ENCODE measurements around the gene SLC39A11.

SLC39A11 gene

GRCh38 chr17:72677714-72678390 lies 414.6 kb downstream of the SLC39A11 start:
- in situ Hi-C loops (cut with HindIII; ENCODE audit: low sequenced_read_pairs), result loop anchor here (5.0 kb wide), 3 partner anchors 34 to 76 kb away; no protein-coding TSS in a partner anchor

GRCh38 chr17:72677108-72677507 lies 415.4 kb downstream of the SLC39A11 start:
- in situ Hi-C loops (cut with HindIII; ENCODE audit: low sequenced_read_pairs), result loop anchor here (5.0 kb wide), 3 partner anchors 35 to 75 kb away; no protein-coding TSS in a partner anchor

- in situ Hi-C loops (cut with HindIII; ENCODE audit: low sequenced_read_pairs), result no loop called here
Measured at GRCh38 chr17:72672729-72673128, 419.8 kb downstream of the SLC39A11 start.

GRCh38 chr17:72671016-72671415 lies 421.5 kb downstream of the SLC39A11 start:
- in situ Hi-C loops (cut with HindIII; ENCODE audit: low sequenced_read_pairs), result no loop called here

GRCh38 chr17:72667096-72668063 lies 425.1 kb downstream of the SLC39A11 start:
- in situ Hi-C loops (cut with HindIII; ENCODE audit: low sequenced_read_pairs), result no loop called here

- in situ Hi-C loops (cut with HindIII; ENCODE audit: low sequenced_read_pairs), result no loop called here
Measured at GRCh38 chr17:72665852-72666851, 426.3 kb downstream of the SLC39A11 start.

GRCh38 chr17:72662827-72663190 lies 429.7 kb downstream of the SLC39A11 start:
- in situ Hi-C loops (cut with HindIII; ENCODE audit: low sequenced_read_pairs), result no loop called here

GRCh38 chr17:72661945-72662826 lies 430.3 kb downstream of the SLC39A11 start:
- in situ Hi-C loops (cut with HindIII; ENCODE audit: low sequenced_read_pairs), result no loop called here

- in situ Hi-C loops (cut with HindIII; ENCODE audit: low sequenced_read_pairs), result no loop called here
Measured at GRCh38 chr17:72661116-72661944, 431.2 kb downstream of the SLC39A11 start.

- in situ Hi-C loops (cut with HindIII; ENCODE audit: low sequenced_read_pairs), result no loop called here
Measured at GRCh38 chr17:72660274-72661115, 432.0 kb downstream of the SLC39A11 start.

GRCh38 chr17:72659811-72660210 lies 432.7 kb downstream of the SLC39A11 start:
- in situ Hi-C loops (cut with HindIII; ENCODE audit: low sequenced_read_pairs), result no loop called here

GRCh38 chr17:72658675-72659074 lies 433.8 kb downstream of the SLC39A11 start:
- in situ Hi-C loops (cut with HindIII; ENCODE audit: low sequenced_read_pairs), result no loop called here

- in situ Hi-C loops (cut with HindIII; ENCODE audit: low sequenced_read_pairs), result no loop called here
Measured at GRCh38 chr17:72657467-72658317, 434.8 kb downstream of the SLC39A11 start.

- in situ Hi-C loops (cut with HindIII; ENCODE audit: low sequenced_read_pairs), result no loop called here
Measured at GRCh38 chr17:72656130-72656763, 436.2 kb downstream of the SLC39A11 start.

- in situ Hi-C loops (cut with HindIII; ENCODE audit: low sequenced_read_pairs), result no loop called here
Measured at GRCh38 chr17:72654706-72655105, 437.8 kb downstream of the SLC39A11 start.

GRCh38 chr17:72651988-72652387 lies 440.5 kb downstream of the SLC39A11 start:
- in situ Hi-C loops (cut with HindIII; ENCODE audit: low sequenced_read_pairs), result no loop called here
